Smooth muscle cell of the brain vasculature (primary cell): ENCODE results near the gene G2E3.

Experiments
- DNase-seq: peaks from one replicate; pipeline ENCODE4 v3.0.0-alpha.2; 2012; ENCODE audit warnings: low read depth, low spot score

Gene G2E3

GRCh38 chr14:30648471-30648870 is 89.5 kb downstream of the G2E3 start:
- no peak for DNase-seq

GRCh38 chr14:30651937-30652336 is 93.0 kb downstream of the G2E3 start:
- DNase-seq, result no peak

GRCh38 chr14:30655124-30655523 is 96.2 kb downstream of the G2E3 start:
- no peak for DNase-seq

- DNase-seq, result no peak
Observed at GRCh38 chr14:30655658-30656057, 96.7 kb downstream of the G2E3 start.

- no peak for DNase-seq
Observed at GRCh38 chr14:30656190-30656632, 97.3 kb downstream of the G2E3 start.

DNA sequence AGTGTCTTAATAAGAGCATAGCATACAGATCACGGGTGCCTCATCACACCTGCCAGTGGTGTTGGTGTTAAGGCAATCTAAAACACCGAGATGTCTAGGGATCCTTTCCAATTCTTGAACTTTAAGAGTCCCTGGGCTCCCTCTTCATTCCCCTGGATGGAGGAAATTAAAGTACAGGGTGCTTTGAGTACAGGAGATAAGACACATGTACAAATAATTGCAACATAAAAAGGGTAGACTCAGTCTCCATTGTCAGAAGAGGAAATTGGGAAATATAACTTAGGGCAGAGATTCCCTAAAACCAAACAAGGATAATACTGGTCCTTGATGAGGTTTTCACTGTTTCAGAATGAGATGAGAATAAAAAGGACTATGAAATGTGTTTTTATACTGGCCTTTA is 98.1 kb downstream of the G2E3 start:
- no peak for DNase-seq

- DNase-seq, result no peak
Observed at GRCh38 chr14:30657606-30658163, 98.7 kb downstream of the G2E3 start.

DNA sequence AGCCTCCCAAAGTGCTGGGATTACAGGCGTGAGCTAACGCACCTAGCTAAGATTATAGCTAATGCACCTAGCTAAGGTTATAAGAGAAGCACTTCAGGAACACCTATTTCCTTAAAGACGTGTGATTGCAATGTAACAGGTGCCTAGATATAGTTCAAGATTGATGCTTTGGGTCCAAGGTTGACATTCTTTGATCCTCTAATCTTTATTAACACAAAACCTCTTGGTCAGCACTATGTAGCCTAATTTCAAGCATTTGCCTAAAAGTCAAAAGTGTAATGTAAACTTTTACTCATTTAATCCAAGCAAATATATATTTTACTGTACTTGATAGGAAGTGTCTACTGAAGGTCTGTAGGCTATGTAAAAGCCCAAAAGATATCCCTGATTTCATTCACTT is 99.7 kb downstream of the G2E3 start:
- DNase-seq, result no peak

DNA sequence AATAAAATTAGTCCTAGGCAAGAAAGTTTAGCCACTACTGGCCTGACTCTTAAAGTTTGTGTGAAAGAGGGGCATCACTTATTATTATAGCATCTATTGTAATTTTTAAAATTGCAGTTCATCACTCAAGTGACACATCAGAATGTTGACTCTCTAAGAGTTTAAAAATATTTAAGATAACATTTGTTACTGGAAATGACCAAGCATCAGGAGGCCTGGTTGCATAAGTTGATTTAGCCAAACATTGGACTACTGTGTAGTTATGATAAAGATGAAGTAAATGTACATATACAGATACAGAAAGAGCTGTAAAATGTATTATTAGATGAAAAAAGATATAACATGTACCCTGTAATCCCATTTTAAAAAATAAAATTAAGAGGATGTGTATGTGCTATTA is 110.6 kb downstream of the G2E3 start:
- no peak for DNase-seq
